IMR-90 (cell line): ENCODE data around the gene TSSC4. TPM values are rescaled to one million over a fixed set of nuclear protein-coding genes. Genes with fewer than 3 reads are reported as not detected.

Experiments
- ATAC-seq: fragments of 200-7000 bp; cut with Tn5 transposase; 2 replicates; pipeline ENCODE4 v1.9.1; 2020; ENCODE audit warnings: low read depth, mild to moderate bottlenecking, moderate library complexity
- BruUV-seq: library from RNA; stranded (reverse); fragments of 400-500 nt; replicated peaks from 2 replicates; lab custom pipeline; 2021; lab: Mats Ljungman, UMichigan
- CTCF ChIA-PET: fragments of 300-600 bp; formaldehyde crosslinking; extraction: SDS; loops from one replicate; lab custom pipeline; 2021; ENCODE audit warnings: antibody characterized with exemption; lab: Yijun Ruan, JAX
- POLR2A ChIA-PET: fragments of 300-600 bp; sonication (Branson Sonifier 250); formaldehyde crosslinking; loops from one replicate; lab custom pipeline; 2022; ENCODE audit warnings: antibody characterized with exemption; ENCODE audit not compliant: unreplicated experiment; lab: Charles Lee
- DNase-seq: peaks from one replicate; pipeline ENCODE4 v3.0.0; 2013
- H2AFZ ChIP-seq: replicated peaks from 2 replicates; pipeline ENCODE3; 2013; ENCODE audit warnings: low read length, mild to moderate bottlenecking; ENCODE audit not compliant: poor library complexity
- H2AK5ac ChIP-seq: 2 replicates; pipeline ENCODE4 v1.6.1; 2013; ENCODE audit warnings: low read depth, low read length, inconsistent platforms
- H2AK9ac ChIP-seq: replicated peaks from 2 replicates; pipeline ENCODE3; 2013; ENCODE audit warnings: mild to moderate bottlenecking, low read depth, low read length, moderate library complexity; ENCODE audit not compliant: poor library complexity
- H2BK120ac ChIP-seq: 2 replicates; pipeline ENCODE4 v1.6.1; 2013; ENCODE audit warnings: low read depth, low read length, inconsistent platforms
- H2BK15ac ChIP-seq: 3 replicates; pipeline ENCODE4 v1.6.1; 2013; ENCODE audit warnings: low read depth, low read length, inconsistent platforms
- H2BK20ac ChIP-seq: 2 replicates; pipeline ENCODE4 v1.6.1; 2013; ENCODE audit warnings: low read depth, mild to moderate bottlenecking, inconsistent platforms, low read length, moderate library complexity
- H2BK5ac ChIP-seq: 2 replicates; pipeline ENCODE4 v1.6.1; 2013; ENCODE audit warnings: mild to moderate bottlenecking, low read depth, low read length, inconsistent platforms; ENCODE audit not compliant: poor library complexity, severe bottlenecking
- H3K14ac ChIP-seq: replicated peaks from 2 replicates; pipeline ENCODE4 v1.6.1; 2013; ENCODE audit warnings: low read depth, low read length, inconsistent platforms
- H3K18ac ChIP-seq: 2 replicates; pipeline ENCODE4 v1.6.1; 2013; ENCODE audit warnings: low read depth, low read length, control low read depth
- H3K23ac ChIP-seq: 2 replicates; pipeline ENCODE4 v1.6.1; 2013; ENCODE audit warnings: low read depth, low read length, inconsistent platforms
- H3K27ac ChIP-seq: 2 replicates; pipeline ENCODE4 v1.5.1; 2013; ENCODE audit warnings: mild to moderate bottlenecking, control low read depth, low read length; ENCODE audit not compliant: insufficient read depth
- H3K27me3 ChIP-seq: 2 replicates; pipeline ENCODE4 v1.6.1; 2013; ENCODE audit warnings: low read length; ENCODE audit not compliant: control insufficient read depth, insufficient read depth
- H3K36me3 ChIP-seq: 2 replicates; pipeline ENCODE4 v1.6.1; 2013; ENCODE audit warnings: low read length, mixed read lengths; ENCODE audit not compliant: control insufficient read depth, insufficient read depth
- H3K4ac ChIP-seq: 2 replicates; pipeline ENCODE4 v1.6.1; 2013; ENCODE audit warnings: low read depth, low read length, inconsistent platforms
- H3K4me1 ChIP-seq: 2 replicates; pipeline ENCODE4 v1.6.1; 2013; ENCODE audit warnings: low read length, mixed read lengths; ENCODE audit not compliant: control insufficient read depth, insufficient read depth
- H3K4me2 ChIP-seq: 2 replicates; pipeline ENCODE4 v1.6.1; 2013; ENCODE audit warnings: low read depth, mild to moderate bottlenecking, control low read depth, low read length, moderate library complexity
- H3K4me3 ChIP-seq: 2 replicates; pipeline ENCODE4 v1.5.1; 2013; ENCODE audit warnings: low read depth, mild to moderate bottlenecking, control low read depth, low read length, moderate library complexity; ENCODE audit not compliant: insufficient read depth
- H3K56ac ChIP-seq: 2 replicates; pipeline ENCODE4 v1.6.1; 2013; ENCODE audit warnings: low read length, inconsistent platforms; ENCODE audit not compliant: insufficient read depth; ENCODE audit errors: extremely low read depth
- H3K79me1 ChIP-seq, 2 experiments: 2 replicates each; pipeline ENCODE4 v1.6.1; 2013; ENCODE audit warnings: low read length in 2 of 2, inconsistent platforms in 1 of 2, low read depth in 1 of 2
- H3K9ac ChIP-seq: 2 replicates; pipeline ENCODE4 v1.6.1; 2013; ENCODE audit warnings: low read depth, low read length, control low read depth
- H3K9me1 ChIP-seq: 2 replicates; pipeline ENCODE4 v1.6.1; 2013; ENCODE audit warnings: low read length, inconsistent platforms; ENCODE audit not compliant: insufficient read depth
- H3K9me3 ChIP-seq: 2 replicates; pipeline ENCODE4 v1.6.1; 2013; ENCODE audit warnings: low read length; ENCODE audit not compliant: control insufficient read depth, insufficient read depth
- H4K20me1 ChIP-seq: 2 replicates; pipeline ENCODE4 v1.6.1; 2013; ENCODE audit warnings: low read length, inconsistent platforms; ENCODE audit not compliant: insufficient read depth
- H4K5ac ChIP-seq: 2 replicates; pipeline ENCODE4 v1.6.1; 2013; ENCODE audit warnings: mild to moderate bottlenecking, low read depth, low read length, control low read depth
- H4K8ac ChIP-seq, 2 experiments: 2 replicates each; pipeline ENCODE4 v1.6.1; 2013; ENCODE audit warnings: low read depth in 2 of 2, low read length in 2 of 2, control low read depth in 1 of 2, inconsistent platforms in 1 of 2
- H4K91ac ChIP-seq: 2 replicates; pipeline ENCODE4 v1.6.1; 2013; ENCODE audit warnings: low read depth, low read length, inconsistent platforms; ENCODE audit not compliant: insufficient read depth
- MAFK ChIP-seq: IDR thresholded peaks from 2 replicates; pipeline ENCODE4 v1.6.1; 2012; ENCODE audit warnings: low read depth, low read length, improper control_type of control experiment
- WGBS, 2 experiments: methylation state at CpG; one replicate each; pipeline versions ENCODE4 v1.1.5 to v1.1.7; 2013; ENCODE audit warnings: missing lambda C conversion rate in 2 of 2; ENCODE audit not compliant: insufficient read length in 1 of 2; ENCODE audit errors: extremely low coverage in 2 of 2; 5-methylcytosine and 5-hydroxymethylcytosine counted together
- dilution Hi-C: fragments of 300-500 bp; cut with HindIII; formaldehyde crosslinking; loops from one replicate; pipeline ENCODE4 v1.14.3; 2018; ENCODE audit warnings: low sequenced_read_pairs; ENCODE audit not compliant: unreplicated experiment
- in situ Hi-C: fragments of 300-500 bp; cut with MboI; formaldehyde crosslinking; loops from 3 replicates; pipeline ENCODE4 v1.14.3; 2019; ENCODE audit warnings: low sequenced_read_pairs, inconsistent platforms, mixed read lengths
- intact Hi-C: fragments of 100-400 bp; cut with micrococcal nuclease; formaldehyde crosslinking; loops from 2 replicates; pipeline ENCODE4 v1.10.0; 2022
- polyA plus RNA-seq, 3 experiments: library from polyadenylated mRNA; depleted of rRNA; stranded (reverse); fragments of >200 nt; gene quantifications; 2 replicates each; pipeline ENCODE4 v1.2.3, GENCODE V29; 2012; ENCODE audit warnings: low replicate concordance in 1 of 3
- total RNA-seq: library from RNA; depleted of rRNA; stranded (reverse); fragments of >200 nt; gene quantifications from 2 replicates; pipeline ENCODE4 v1.2.3, GENCODE V29; 2012

The TSSC4 gene
- total and polyA plus RNA-seq, 2 of the 4 experiments (the other 2 are of a cell fraction) = 34.9 to 40.0 TPM

GRCh38 chr11:2421996-2422395 lies 21.4 kb downstream of the TSSC4 start:
- Histone ChIP-seq H3K56ac (no peak overlapping the region), H2BK15ac (no peak overlapping the region), H3K4me3 (no peak overlapping the region), H3K18ac (no peak overlapping the region), H4K5ac (no peak overlapping the region), H3K36me3 (no peaks in the 10 kb centered on the region), H2BK120ac (no peak overlapping the region), H3K27ac (no peak overlapping the region), H3K9me1 (no peaks in the 10 kb centered on the region), H3K23ac (no peak overlapping the region), H2AK9ac (no peak overlapping the region), H4K20me1 (no peaks in the 10 kb centered on the region), H4K91ac (no peak overlapping the region), H2BK5ac (no peak overlapping the region), H3K9me3 (no peaks in the 10 kb centered on the region), H3K4me1 (no peaks in the 10 kb centered on the region), H2BK20ac (no peak overlapping the region), H2AFZ (no peak overlapping the region), H3K4me2 (no peak overlapping the region), H2AK5ac (no peak overlapping the region), H3K9ac (no peak overlapping the region), H3K27me3 (peaks cover 11% of the 10 kb centered on the region; the same call in 1 of the 2 replicates), H4K8ac (no peak overlapping the region), H3K79me1 (no peaks in the 10 kb centered on the region), H3K14ac (no peak overlapping the region), H3K4ac (no peak overlapping the region)
- dilution Hi-C loops (no loop called here), intact Hi-C loops (no loop called here), in situ Hi-C loops (loop anchor here (10.0 kb wide), 1 partner anchor 473 kb away; no protein-coding TSS in a partner anchor)
- DNase-seq = no peak
- WGBS, 2 experiments = 77% methylated on average over 6 of the region's 17 CpGs; no CpG with 5 or more reads in 1 of the 2 experiments
- TF ChIP-seq MAFK = no peak
- BruUV-seq = no TSS peak
- ChIA-PET CTCF (no interaction called here), POLR2A (interaction anchor here (0.5 kb wide), 1 partner anchor 117 kb away, joined by 8 read pairs; no protein-coding TSS in a partner anchor)
- ATAC-seq = no peak
